ENCODE measurements around the gene OXTR. TPM values are rescaled to one million over a fixed set of nuclear protein-coding genes. Genes with fewer than 3 reads are reported as not detected.

OXTR gene
- total RNA-seq: 0.37 and 0.79 TPM in 2 replicates

GRCh38 chr3:8769088-8769822 is at the start of gene OXTR:
TSS of gene OXTR (minus strand) at chr3:8769613. CDS start at chr3:8768187, 1,426 bp downstream.

GRCh38 chr3:8733332-8734094 is 35.9 kb downstream of the OXTR start, which contains the start of gene CAV3:
TSS of gene CAV3 (plus strand) at chr3:8733802. CDS start at chr3:8733877, 75 bp downstream.

Other genes with a start within 250 kb of the OXTR start
- not detected in 2 replicates for gene SSUH2, start 124.8 kb downstream of the OXTR start, total RNA-seq
- gene CAV3, start 35.8 kb downstream of the OXTR start, total RNA-seq: not detected in 2 replicates
- gene RAD18, start 193.9 kb upstream of the OXTR start, total RNA-seq: 8.6 and 9.6 TPM in 2 replicates

All from aortic smooth muscle cell (primary cell).